ENCODE results near the gene CLIP2.

Gene CLIP2

DNA sequence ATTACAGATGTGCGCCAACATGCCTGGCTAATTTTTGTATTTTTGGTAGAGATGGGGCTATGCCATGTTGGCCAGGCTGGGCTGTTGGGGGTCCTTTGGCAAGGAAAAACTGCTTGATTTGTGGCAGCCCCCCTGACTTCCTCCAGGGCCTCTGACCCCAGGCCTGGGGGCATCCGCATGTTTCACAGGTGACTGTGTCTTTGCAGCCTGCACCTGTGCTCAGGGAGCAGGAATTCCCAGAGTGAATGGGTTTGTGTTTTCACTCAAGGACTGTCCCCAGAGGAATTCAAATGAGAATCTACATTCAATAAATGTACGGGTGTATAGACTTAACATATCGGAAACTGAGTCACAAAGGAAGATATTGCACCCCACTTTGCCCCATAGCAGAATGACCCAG, 11.6 kb upstream of the CLIP2 start:
- Mint-ChIP-seq H3K4me3 (no peak overlapping the region), H3K27ac (no peak overlapping the region), H3K36me3 (ENCODE audit: low read depth) (no peaks in the 10 kb centered on the region), H3K4me1 (peaks cover 12% of the 10 kb centered on the region), H3K9me3 (no peaks in the 10 kb centered on the region), H3K27me3 (ENCODE audit: low read depth) (peaks cover 5% of the 10 kb centered on the region)
- TF ChIP-seq, protein P1, sequence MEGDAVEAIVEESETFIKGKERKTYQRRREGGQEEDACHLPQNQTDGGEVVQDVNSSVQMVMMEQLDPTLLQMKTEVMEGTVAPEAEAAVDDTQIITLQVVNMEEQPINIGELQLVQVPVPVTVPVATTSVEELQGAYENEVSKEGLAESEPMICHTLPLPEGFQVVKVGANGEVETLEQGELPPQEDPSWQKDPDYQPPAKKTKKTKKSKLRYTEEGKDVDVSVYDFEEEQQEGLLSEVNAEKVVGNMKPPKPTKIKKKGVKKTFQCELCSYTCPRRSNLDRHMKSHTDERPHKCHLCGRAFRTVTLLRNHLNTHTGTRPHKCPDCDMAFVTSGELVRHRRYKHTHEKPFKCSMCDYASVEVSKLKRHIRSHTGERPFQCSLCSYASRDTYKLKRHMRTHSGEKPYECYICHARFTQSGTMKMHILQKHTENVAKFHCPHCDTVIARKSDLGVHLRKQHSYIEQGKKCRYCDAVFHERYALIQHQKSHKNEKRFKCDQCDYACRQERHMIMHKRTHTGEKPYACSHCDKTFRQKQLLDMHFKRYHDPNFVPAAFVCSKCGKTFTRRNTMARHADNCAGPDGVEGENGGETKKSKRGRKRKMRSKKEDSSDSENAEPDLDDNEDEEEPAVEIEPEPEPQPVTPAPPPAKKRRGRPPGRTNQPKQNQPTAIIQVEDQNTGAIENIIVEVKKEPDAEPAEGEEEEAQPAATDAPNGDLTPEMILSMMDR (IDR thresholded peaks at IDR 0.05; ENCODE audit: unreplicated experiment in 3 of 3), result no peak

GRCh38 chr7:74280985-74281384, 8.2 kb upstream of the CLIP2 start:
- H3K4me1 Mint-ChIP-seq, result peaks cover 10% of the 10 kb centered on the region
- peaks cover 5% of the 10 kb centered on the region for H3K27me3 Mint-ChIP-seq (ENCODE audit: low read depth)
- H3K36me3 Mint-ChIP-seq (ENCODE audit: low read depth), result no peaks in the 10 kb centered on the region
- peak overlapping the region in 2 of 3 experiments; percentile 68 to 85 for H3K27ac Mint-ChIP-seq
- H3K4me3 Mint-ChIP-seq, result no peak overlapping the region
- no peaks in the 10 kb centered on the region for H3K9me3 Mint-ChIP-seq
- TF ChIP-seq, protein P1 (IDR thresholded peaks at IDR 0.05; ENCODE audit: unreplicated experiment in 3 of 3), result no peak

DNA sequence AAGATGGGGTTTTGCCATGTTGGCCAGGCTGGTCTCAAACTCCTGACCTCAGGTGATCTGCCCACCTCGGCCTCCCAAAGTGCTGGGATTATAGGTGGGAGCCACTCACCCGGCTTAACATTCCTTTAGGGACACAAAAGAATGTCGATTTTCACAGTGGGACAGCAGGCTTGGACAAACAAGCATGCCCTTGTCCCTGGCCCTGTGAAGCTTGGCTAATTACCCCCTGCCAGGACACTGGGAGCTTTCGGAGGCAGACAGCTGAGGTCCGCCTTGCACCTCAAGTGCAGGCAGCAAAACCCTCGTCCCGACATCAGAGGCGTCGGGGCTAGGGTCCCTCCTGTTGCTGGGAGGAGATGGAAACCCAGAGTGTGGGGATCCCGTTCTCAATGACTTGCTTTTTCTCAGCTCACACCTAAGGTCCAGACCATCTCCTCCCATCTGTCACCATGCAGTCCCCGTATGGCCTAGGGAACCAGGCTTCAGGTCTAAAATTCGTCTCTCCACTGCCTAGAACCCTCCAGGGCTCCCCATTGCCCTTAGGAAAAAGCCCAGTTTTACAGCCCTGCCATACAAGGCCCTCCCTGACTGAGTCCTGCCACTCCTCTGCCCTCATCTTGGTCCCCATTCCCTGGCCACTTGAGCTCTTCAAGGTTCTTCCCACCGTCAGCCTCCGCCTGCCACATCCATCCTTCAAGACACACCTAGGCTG, 6.3 kb upstream of the CLIP2 start:
- H3K4me3 Mint-ChIP-seq, result no peak overlapping the region
- TF ChIP-seq, protein P1 (IDR thresholded peaks at IDR 0.05; ENCODE audit: unreplicated experiment in 3 of 3), result no peak

DNA sequence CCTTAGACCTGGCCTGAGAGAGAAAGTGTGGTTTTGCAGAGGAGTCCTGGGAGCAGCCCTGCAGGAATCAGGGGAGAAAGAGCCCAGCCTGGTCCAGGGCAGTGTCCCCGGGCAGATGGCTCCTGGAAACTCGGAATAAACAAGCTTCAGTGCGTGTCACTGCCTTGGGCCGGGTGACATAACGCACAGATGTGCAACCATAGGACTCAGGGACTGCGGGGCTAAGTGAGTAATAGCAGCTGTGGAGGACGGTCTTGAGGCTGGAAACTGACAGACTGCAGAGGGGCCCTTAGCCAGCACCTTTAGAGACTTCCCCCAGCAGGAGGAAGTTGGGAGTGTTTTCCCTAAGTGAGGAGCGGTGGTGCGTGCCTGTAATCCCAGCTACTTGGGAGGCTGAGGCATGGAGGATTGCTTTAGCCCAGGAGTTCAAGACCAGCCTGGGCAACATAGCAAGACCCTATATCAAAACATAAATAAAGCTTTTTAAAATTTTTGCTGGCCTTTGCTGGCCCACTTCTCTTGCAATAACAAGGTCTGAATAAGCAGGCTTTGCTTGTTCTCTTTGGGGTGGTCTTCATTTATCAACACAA, 5.3 kb upstream of the CLIP2 start:
- no peaks in the 10 kb centered on the region for H3K9me3 Mint-ChIP-seq
- no peak overlapping the region for H3K4me3 Mint-ChIP-seq

More for the DNA sequence above, 6.3 kb upstream of the CLIP2 start:
- H3K27ac Mint-ChIP-seq, result peak overlapping the region in 2 of 3 experiments; percentile 53 to 77
- H3K27me3 Mint-ChIP-seq (ENCODE audit: low read depth), result peaks cover 5% of the 10 kb centered on the region
- H3K4me1 Mint-ChIP-seq, result peaks cover 10% of the 10 kb centered on the region
- no peaks in the 10 kb centered on the region for H3K36me3 Mint-ChIP-seq (ENCODE audit: low read depth)
- no peaks in the 10 kb centered on the region for H3K9me3 Mint-ChIP-seq

DNA sequence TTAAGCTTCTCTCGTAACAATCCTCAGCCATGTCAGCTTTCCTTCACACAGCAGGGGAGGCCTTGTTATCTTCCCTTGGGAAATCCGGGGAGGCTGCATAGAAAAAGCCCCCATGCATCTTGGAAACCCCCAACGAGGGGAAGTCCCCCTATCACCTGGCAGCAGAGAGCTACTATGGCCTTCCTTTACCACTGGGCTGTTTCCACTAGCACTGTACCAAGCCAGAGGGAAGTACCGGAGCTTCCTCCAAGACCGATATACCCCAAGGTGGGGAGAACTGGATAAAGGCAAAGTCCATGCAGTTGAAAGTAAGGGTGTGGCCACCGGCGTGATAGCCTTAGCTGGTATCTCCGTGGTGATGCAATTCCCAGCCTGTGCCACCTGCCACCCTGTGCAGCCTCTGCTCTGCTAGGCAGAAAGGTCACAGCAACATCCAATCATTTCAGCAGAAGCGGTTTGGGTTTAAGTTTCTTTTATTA, 4.4 kb upstream of the CLIP2 start:
- H3K27ac Mint-ChIP-seq, result peak overlapping the region in 1 of 3 experiments; percentile 60
- H3K27me3 Mint-ChIP-seq (ENCODE audit: low read depth), result peaks cover 8% of the 10 kb centered on the region
- TF ChIP-seq, protein P1 (IDR thresholded peaks at IDR 0.05; ENCODE audit: unreplicated experiment in 3 of 3), result no peak
- H3K4me1 Mint-ChIP-seq, result peaks cover 15% of the 10 kb centered on the region
- H3K9me3 Mint-ChIP-seq, result no peaks in the 10 kb centered on the region
- H3K36me3 Mint-ChIP-seq (ENCODE audit: low read depth), result no peaks in the 10 kb centered on the region
- no peak overlapping the region for H3K4me3 Mint-ChIP-seq

More for the DNA sequence above, 5.3 kb upstream of the CLIP2 start:
- Mint-ChIP-seq H3K27me3 (ENCODE audit: low read depth) (peaks cover 7% of the 10 kb centered on the region), H3K27ac (peak overlapping the region in 2 of 3 experiments; percentile 18 to 70), H3K4me1 (peaks cover 20% of the 10 kb centered on the region), H3K36me3 (ENCODE audit: low read depth) (no peaks in the 10 kb centered on the region)
- TF ChIP-seq, protein P1 (IDR thresholded peaks at IDR 0.05; ENCODE audit: unreplicated experiment in 3 of 3), result no peak

Measured in nephron (organoid).